WTC11 (cell line): ENCODE measurements around the gene UNC5A. TPM values are rescaled to one million over a fixed set of nuclear protein-coding genes. Genes with fewer than 3 reads are reported as not detected.

Experiments
- ATAC-seq: fragments of 200-7000 bp; cut with Tn5 transposase; 2 replicates; pipeline ENCODE4 v1.10.0; 2021; ENCODE audit warnings: mild to moderate bottlenecking, moderate library complexity
- CTCF ChIA-PET: fragments of 300-600 bp; sonication (Branson Sonifier 250); formaldehyde crosslinking; loops from one replicate; lab custom pipeline; 2021; ENCODE audit warnings: antibody characterized with exemption; lab: Charles Lee
- POLR2A ChIA-PET: fragments of 350-600 bp; sonication (Branson Sonifier 250); formaldehyde crosslinking; loops from one replicate; lab custom pipeline; 2021; ENCODE audit warnings: antibody characterized with exemption; lab: Charles Lee
- DNase-seq: peaks from one replicate; pipeline ENCODE4 v3.0.0; 2021; ENCODE audit warnings: low spot score
- H3K27ac Mint-ChIP-seq: 2 replicates; pipeline ENCODE4 v1.8.0; 2021; ENCODE audit warnings: mixed read lengths
- H3K27me3 Mint-ChIP-seq: 2 replicates; pipeline ENCODE4 v1.8.0; 2021; ENCODE audit warnings: low read depth, mild to moderate bottlenecking, moderate library complexity, mixed read lengths
- H3K36me3 Mint-ChIP-seq: 2 replicates; pipeline ENCODE4 v1.8.0; 2021; ENCODE audit warnings: mixed read lengths
- H3K4me1 Mint-ChIP-seq: 2 replicates; pipeline ENCODE4 v1.8.0; 2022; ENCODE audit warnings: mixed read lengths
- H3K4me3 Mint-ChIP-seq: 2 replicates; pipeline ENCODE4 v1.8.0; 2021; ENCODE audit warnings: mild to moderate bottlenecking, moderate library complexity, mixed read lengths
- H3K9me3 Mint-ChIP-seq: 2 replicates; pipeline ENCODE4 v1.8.0; 2021; ENCODE audit warnings: mixed read lengths
- AR ChIP-seq: fragments of 250-450 bp; sonication (Bioruptor Pico); IDR thresholded peaks from 2 replicates; pipeline ENCODE4 v1.9.0; 2021; ENCODE audit warnings: mild to moderate bottlenecking
- ATF1 ChIP-seq: sonication (generic); formaldehyde crosslinking; IDR thresholded peaks from 2 replicates; pipeline ENCODE4 v1.8.1; 2023; ENCODE audit warnings: mild to moderate bottlenecking, moderate library complexity, missing genetic modification reagents
- ELF4 ChIP-seq: sonication (generic); formaldehyde crosslinking; IDR thresholded peaks from 2 replicates; pipeline ENCODE4 v1.8.1; 2022; ENCODE audit warnings: low read depth, mild to moderate bottlenecking, moderate library complexity, missing genetic modification reagents
- EMX1 ChIP-seq: fragments of 250-450 bp; sonication (Bioruptor Pico); IDR thresholded peaks from 2 replicates; pipeline ENCODE4 v1.8.0; 2021; ENCODE audit warnings: mild to moderate bottlenecking
- HMGA2 ChIP-seq: fragments of 250-450 bp; sonication (Bioruptor Pico); IDR thresholded peaks from 2 replicates; pipeline ENCODE4 v1.4.0; 2021; ENCODE audit warnings: mild to moderate bottlenecking, moderate library complexity
- KAT7 ChIP-seq: sonication (generic); formaldehyde crosslinking; IDR thresholded peaks from 2 replicates; pipeline ENCODE4 v1.8.1; 2023; ENCODE audit warnings: missing genetic modification reagents, mild to moderate bottlenecking, borderline replicate concordance
- MLX ChIP-seq: sonication (generic); formaldehyde crosslinking; IDR thresholded peaks from 2 replicates; pipeline ENCODE4 v1.8.1; 2023; ENCODE audit warnings: mild to moderate bottlenecking, missing genetic modification reagents, moderate library complexity
- NFE2L1 ChIP-seq: sonication (generic); formaldehyde crosslinking; IDR thresholded peaks from 2 replicates; pipeline ENCODE4 v1.8.1; 2023; ENCODE audit warnings: missing genetic modification reagents
- NR2C2 ChIP-seq: sonication (generic); formaldehyde crosslinking; IDR thresholded peaks from 2 replicates; pipeline ENCODE4 v1.8.0; 2022; ENCODE audit warnings: mild to moderate bottlenecking, missing genetic modification reagents
- OVOL2 ChIP-seq: fragments of 250-450 bp; sonication (Bioruptor Pico); IDR thresholded peaks from 2 replicates; pipeline ENCODE4 v1.9.0; 2021; ENCODE audit warnings: mild to moderate bottlenecking, borderline replicate concordance
- RORB ChIP-seq: fragments of 250-450 bp; sonication (Bioruptor Pico); IDR thresholded peaks from 2 replicates; pipeline ENCODE4 v1.9.0; 2021; ENCODE audit warnings: mild to moderate bottlenecking
- SP1 ChIP-seq: sonication (generic); formaldehyde crosslinking; conservative IDR thresholded peaks from 2 replicates; pipeline ENCODE4 v1.8.1; 2022; ENCODE audit warnings: missing genetic modification reagents
- ZBTB21 ChIP-seq: sonication (generic); formaldehyde crosslinking; IDR thresholded peaks from 2 replicates; pipeline ENCODE4 v1.8.1; 2023; ENCODE audit warnings: mild to moderate bottlenecking, missing genetic modification reagents, borderline replicate concordance
- ZBTB43 ChIP-seq: sonication (generic); formaldehyde crosslinking; IDR thresholded peaks from 2 replicates; pipeline ENCODE4 v1.8.1; 2023; ENCODE audit warnings: mild to moderate bottlenecking, missing genetic modification reagents
- ZNF263 ChIP-seq: sonication (generic); formaldehyde crosslinking; IDR thresholded peaks from 2 replicates; pipeline ENCODE4 v1.8.1; 2022; ENCODE audit warnings: low read depth, mild to moderate bottlenecking, moderate library complexity, missing genetic modification reagents
- total RNA-seq: library from RNA; stranded (reverse); gene quantifications from 3 replicates; pipeline ENCODE4 v1.2.3, GENCODE V29; 2021
- TF ChIP-seq, protein P1 (sequence below): fragments of 250-450 bp; sonication (Bioruptor Pico); conservative IDR thresholded peaks from 2 replicates; pipeline ENCODE4 v1.9.0; 2021; ENCODE audit warnings: mild to moderate bottlenecking
- TF ChIP-seq, protein P2 (sequence below): sonication (generic); formaldehyde crosslinking; IDR thresholded peaks from 2 replicates; pipeline ENCODE4 v1.8.1; 2022; ENCODE audit warnings: low read depth, mild to moderate bottlenecking, moderate library complexity, missing genetic modification reagents, borderline replicate concordance
- TF ChIP-seq, protein P3 (sequence below): sonication (generic); formaldehyde crosslinking; IDR thresholded peaks from 2 replicates; pipeline ENCODE4 v1.8.1; 2023; ENCODE audit warnings: mild to moderate bottlenecking, missing genetic modification reagents, borderline replicate concordance
- TF ChIP-seq, protein P4 (sequence below): fragments of 250-450 bp; sonication (Bioruptor Pico); IDR thresholded peaks from 2 replicates; pipeline ENCODE4 v1.9.0; 2021; ENCODE audit warnings: mild to moderate bottlenecking

UNC5A gene
- total RNA-seq, 1 experiment from 2014 or later = 10.2 TPM

DNA sequence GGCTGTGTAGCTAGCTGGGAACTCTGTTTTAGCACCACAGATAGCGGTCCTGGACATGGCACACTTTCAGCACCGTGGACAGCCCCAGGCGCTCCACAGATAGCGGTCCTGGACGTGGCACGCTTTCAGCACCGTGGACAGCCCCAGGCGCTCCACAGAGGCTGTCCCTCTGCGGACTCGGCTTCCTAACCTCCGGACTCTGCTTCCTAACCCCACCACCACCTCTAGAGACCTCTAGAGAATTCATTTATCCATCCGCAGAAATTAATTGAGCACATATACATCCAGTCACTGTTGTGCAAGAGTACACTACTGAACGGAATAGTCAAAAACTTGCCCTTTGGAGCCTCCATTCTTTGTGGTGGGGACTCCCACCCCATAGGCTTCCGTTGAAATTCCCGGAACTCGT lies 27.4 kb downstream of the UNC5A start (continued):
- TF ChIP-seq MLX (CRISPR knock-in tag) (peak; percentile 100), SP1 (CRISPR knock-in tag) (peak; percentile 96), AR (CRISPR knock-in tag) (peak; percentile 89), NFE2L1 (CRISPR knock-in tag) (peak; percentile 100), ZBTB43 (CRISPR knock-in tag) (peak; percentile 100), OVOL2 (CRISPR knock-in tag) (no peak), ELF4 (CRISPR knock-in tag) (peak; percentile 99), KAT7 (CRISPR knock-in tag) (peak; percentile 100)
- TF ChIP-seq, protein P1, sequence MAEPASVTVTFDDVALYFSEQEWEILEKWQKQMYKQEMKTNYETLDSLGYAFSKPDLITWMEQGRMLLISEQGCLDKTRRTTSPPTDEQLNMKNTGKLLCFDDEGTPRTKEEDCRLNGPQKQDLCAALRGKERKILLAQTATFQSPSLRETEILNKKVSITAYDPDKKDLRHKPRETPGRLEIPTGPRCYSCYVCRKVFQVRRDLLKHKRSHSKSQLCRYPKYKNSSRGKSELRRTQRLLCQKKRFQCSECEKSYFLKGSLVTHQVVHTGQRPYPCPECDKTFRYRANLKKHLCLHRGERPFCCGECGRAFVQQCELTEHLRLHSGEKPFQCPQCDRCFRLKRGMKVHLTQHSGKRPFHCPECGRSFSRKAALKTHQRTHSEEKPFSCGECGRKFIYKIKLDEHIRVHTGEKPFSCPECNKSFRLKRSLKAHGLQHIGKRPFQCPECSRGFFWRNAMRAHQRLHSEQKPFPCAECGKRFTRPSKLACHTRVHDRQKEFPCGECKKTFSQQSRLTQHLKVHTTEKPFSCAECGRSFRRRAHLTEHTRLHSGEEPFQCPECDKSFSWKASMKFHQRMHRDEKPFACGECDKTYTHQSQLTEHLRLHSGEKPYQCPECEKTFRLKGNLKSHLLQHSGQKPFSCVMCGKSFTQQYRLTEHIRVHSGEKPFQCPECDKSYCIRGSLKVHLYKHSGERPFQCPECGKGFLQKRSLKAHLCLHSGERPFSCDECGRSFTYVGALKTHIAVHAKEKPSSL (CRISPR knock-in tag) = peak; percentile 31; the same call in 1 of the 2 replicates

GRCh38 chr5:176843673-176844072 lies 33.3 kb downstream of the UNC5A start:
- TF ChIP-seq ZNF263 = no peak
- H3K27ac Mint-ChIP-seq = no peak overlapping the region
- ChIA-PET CTCF (no interaction called here), POLR2A (no interaction called here)
- H3K27me3 Mint-ChIP-seq = peaks cover 12% of the 10 kb centered on the region
- DNase-seq (no peak), ATAC-seq (no peak)
- peaks cover 8% of the 10 kb centered on the region for H3K4me1 Mint-ChIP-seq
- H3K36me3 Mint-ChIP-seq = no peaks in the 10 kb centered on the region
- no peak overlapping the region for H3K4me3 Mint-ChIP-seq
- H3K9me3 Mint-ChIP-seq = no peaks in the 10 kb centered on the region

DNA sequence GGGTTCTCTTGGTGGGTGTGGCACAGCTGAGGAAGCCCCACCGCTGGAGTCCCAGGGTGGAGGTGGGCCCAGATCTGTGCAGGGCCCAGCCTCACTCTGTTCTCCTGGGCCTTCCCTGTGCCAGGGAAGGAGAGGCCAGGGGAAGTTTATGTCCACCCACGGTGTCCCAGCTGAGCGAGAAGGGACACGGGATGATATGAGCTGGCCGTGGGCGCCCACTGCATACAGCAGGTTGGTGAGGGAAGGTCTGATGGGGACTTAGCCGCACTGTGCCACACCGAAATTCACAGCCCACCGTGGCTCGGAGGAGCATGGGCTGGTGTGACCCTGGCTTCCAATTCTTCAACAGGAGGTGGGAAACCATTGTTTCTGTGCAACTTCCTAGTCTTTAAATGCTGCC lies 33.9 kb downstream of the UNC5A start:
- CTCF ChIA-PET = interaction anchor here (1.3 kb wide), 1 partner anchor 144 kb away, joined by 4 read pairs; no protein-coding TSS in a partner anchor
- Mint-ChIP-seq H3K27ac (no peak overlapping the region), H3K27me3 (peaks cover 6% of the 10 kb centered on the region), H3K36me3 (no peaks in the 10 kb centered on the region), H3K9me3 (no peaks in the 10 kb centered on the region), H3K4me1 (peaks cover 8% of the 10 kb centered on the region), H3K4me3 (no peak overlapping the region)
- ATAC-seq (no peak), DNase-seq (no peak)
- POLR2A ChIA-PET = no interaction called here
- TF ChIP-seq ATF1 (CRISPR knock-in tag) = no peak
- no peak for TF ChIP-seq NR2C2
- TF ChIP-seq, protein P2, sequence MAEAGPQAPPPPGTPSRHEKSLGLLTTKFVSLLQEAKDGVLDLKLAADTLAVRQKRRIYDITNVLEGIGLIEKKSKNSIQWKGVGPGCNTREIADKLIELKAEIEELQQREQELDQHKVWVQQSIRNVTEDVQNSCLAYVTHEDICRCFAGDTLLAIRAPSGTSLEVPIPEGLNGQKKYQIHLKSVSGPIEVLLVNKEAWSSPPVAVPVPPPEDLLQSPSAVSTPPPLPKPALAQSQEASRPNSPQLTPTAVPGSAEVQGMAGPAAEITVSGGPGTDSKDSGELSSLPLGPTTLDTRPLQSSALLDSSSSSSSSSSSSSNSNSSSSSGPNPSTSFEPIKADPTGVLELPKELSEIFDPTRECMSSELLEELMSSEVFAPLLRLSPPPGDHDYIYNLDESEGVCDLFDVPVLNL (CRISPR knock-in tag) = no peak
- TF ChIP-seq ZBTB21 = no peak
- no peak for TF ChIP-seq EMX1 (CRISPR knock-in tag)
- no peak for TF ChIP-seq RORB
- TF ChIP-seq, protein P3, sequence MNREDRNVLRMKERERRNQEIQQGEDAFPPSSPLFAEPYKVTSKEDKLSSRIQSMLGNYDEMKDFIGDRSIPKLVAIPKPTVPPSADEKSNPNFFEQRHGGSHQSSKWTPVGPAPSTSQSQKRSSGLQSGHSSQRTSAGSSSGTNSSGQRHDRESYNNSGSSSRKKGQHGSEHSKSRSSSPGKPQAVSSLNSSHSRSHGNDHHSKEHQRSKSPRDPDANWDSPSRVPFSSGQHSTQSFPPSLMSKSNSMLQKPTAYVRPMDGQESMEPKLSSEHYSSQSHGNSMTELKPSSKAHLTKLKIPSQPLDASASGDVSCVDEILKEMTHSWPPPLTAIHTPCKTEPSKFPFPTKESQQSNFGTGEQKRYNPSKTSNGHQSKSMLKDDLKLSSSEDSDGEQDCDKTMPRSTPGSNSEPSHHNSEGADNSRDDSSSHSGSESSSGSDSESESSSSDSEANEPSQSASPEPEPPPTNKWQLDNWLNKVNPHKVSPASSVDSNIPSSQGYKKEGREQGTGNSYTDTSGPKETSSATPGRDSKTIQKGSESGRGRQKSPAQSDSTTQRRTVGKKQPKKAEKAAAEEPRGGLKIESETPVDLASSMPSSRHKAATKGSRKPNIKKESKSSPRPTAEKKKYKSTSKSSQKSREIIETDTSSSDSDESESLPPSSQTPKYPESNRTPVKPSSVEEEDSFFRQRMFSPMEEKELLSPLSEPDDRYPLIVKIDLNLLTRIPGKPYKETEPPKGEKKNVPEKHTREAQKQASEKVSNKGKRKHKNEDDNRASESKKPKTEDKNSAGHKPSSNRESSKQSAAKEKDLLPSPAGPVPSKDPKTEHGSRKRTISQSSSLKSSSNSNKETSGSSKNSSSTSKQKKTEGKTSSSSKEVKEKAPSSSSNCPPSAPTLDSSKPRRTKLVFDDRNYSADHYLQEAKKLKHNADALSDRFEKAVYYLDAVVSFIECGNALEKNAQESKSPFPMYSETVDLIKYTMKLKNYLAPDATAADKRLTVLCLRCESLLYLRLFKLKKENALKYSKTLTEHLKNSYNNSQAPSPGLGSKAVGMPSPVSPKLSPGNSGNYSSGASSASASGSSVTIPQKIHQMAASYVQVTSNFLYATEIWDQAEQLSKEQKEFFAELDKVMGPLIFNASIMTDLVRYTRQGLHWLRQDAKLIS (CRISPR knock-in tag) = no peak
- TF ChIP-seq, protein P1 (CRISPR knock-in tag) = no peak
- TF ChIP-seq, protein P4, sequence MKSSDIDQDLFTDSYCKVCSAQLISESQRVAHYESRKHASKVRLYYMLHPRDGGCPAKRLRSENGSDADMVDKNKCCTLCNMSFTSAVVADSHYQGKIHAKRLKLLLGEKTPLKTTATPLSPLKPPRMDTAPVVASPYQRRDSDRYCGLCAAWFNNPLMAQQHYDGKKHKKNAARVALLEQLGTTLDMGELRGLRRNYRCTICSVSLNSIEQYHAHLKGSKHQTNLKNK (CRISPR knock-in tag) = no peak
- no peak for TF ChIP-seq HMGA2
